ENCODE results near the gene RSRP1. TPM values are rescaled to one million over a fixed set of nuclear protein-coding genes. Genes with fewer than 3 reads are reported as not detected.

RSRP1 gene
- total RNA-seq, 6 experiments from 2014 or later = 63.4 to 85.2 (median 81.6) TPM

- Mint-ChIP-seq H3K4me1 (ENCODE audit: low read depth) (peaks cover 57% of the 10 kb centered on the region), H3K27me3 (ENCODE audit: insufficient read depth) (peaks cover 14% of the 10 kb centered on the region), H3K9me3 (peaks cover 16% of the 10 kb centered on the region), H3K4me3 (peak overlapping the region; percentile 98), H3K27ac (peak overlapping the region; percentile 99), H3K36me3 (ENCODE audit: low read depth) (peaks cover 50% of the 10 kb centered on the region)
- DNase-seq = no peak
- TF ChIP-seq CTCF (IDR thresholded peaks at IDR 0.05) = no peak; the same call in 1 of the 2 replicates
These were observed 642 bp downstream of the RSRP1 start for GRCh38 chr1:25246600-25247023.

GRCh38 chr1:25245809-25246599 lies 1.2 kb downstream of the RSRP1 start:
- Mint-ChIP-seq H3K27ac (peak overlapping the region; percentile 99), H3K4me3 (peak overlapping the region; percentile 98), H3K36me3 (ENCODE audit: low read depth) (peaks cover 50% of the 10 kb centered on the region), H3K27me3 (ENCODE audit: insufficient read depth) (peaks cover 14% of the 10 kb centered on the region), H3K4me1 (ENCODE audit: low read depth) (peaks cover 61% of the 10 kb centered on the region), H3K9me3 (peaks cover 16% of the 10 kb centered on the region)
- no peak for TF ChIP-seq CTCF (IDR thresholded peaks at IDR 0.05)
- DNase-seq = peak; percentile 39

GRCh38 chr1:25245393-25245792 lies 1.9 kb downstream of the RSRP1 start:
- Mint-ChIP-seq H3K27me3 (ENCODE audit: insufficient read depth) (peaks cover 14% of the 10 kb centered on the region), H3K36me3 (ENCODE audit: low read depth) (peaks cover 50% of the 10 kb centered on the region), H3K4me1 (ENCODE audit: low read depth) (peaks cover 67% of the 10 kb centered on the region), H3K4me3 (peak overlapping the region; percentile 98), H3K9me3 (peaks cover 16% of the 10 kb centered on the region), H3K27ac (peak overlapping the region; percentile 99)
- TF ChIP-seq CTCF (IDR thresholded peaks at IDR 0.05) = no peak
- DNase-seq = no peak

GRCh38 chr1:25243907-25244306 lies 3.3 kb downstream of the RSRP1 start:
- H3K27me3 Mint-ChIP-seq (ENCODE audit: insufficient read depth) = peaks cover 18% of the 10 kb centered on the region
- no peak for DNase-seq
- H3K36me3 Mint-ChIP-seq (ENCODE audit: low read depth) = peaks cover 50% of the 10 kb centered on the region
- peak overlapping the region; percentile 60 for H3K27ac Mint-ChIP-seq
- no peak for TF ChIP-seq CTCF (IDR thresholded peaks at IDR 0.05)
- peaks cover 80% of the 10 kb centered on the region for H3K4me1 Mint-ChIP-seq (ENCODE audit: low read depth)
- H3K9me3 Mint-ChIP-seq = peaks cover 16% of the 10 kb centered on the region
- peak overlapping the region; percentile 98 for H3K4me3 Mint-ChIP-seq

GRCh38 chr1:25239681-25240541 lies 7.3 kb downstream of the RSRP1 start:
- TF ChIP-seq CTCF (IDR thresholded peaks at IDR 0.05) = peak; percentile 80
- H3K36me3 Mint-ChIP-seq (ENCODE audit: low read depth) = peaks cover 25% of the 10 kb centered on the region
- peak; percentile 93 for DNase-seq
- H3K9me3 Mint-ChIP-seq = no peaks in the 10 kb centered on the region
- H3K4me1 Mint-ChIP-seq (ENCODE audit: low read depth) = peaks cover 59% of the 10 kb centered on the region
- H3K4me3 Mint-ChIP-seq = peak overlapping the region; percentile 84
- H3K27ac Mint-ChIP-seq = peak overlapping the region; percentile 93
- H3K27me3 Mint-ChIP-seq (ENCODE audit: insufficient read depth) = peaks cover 10% of the 10 kb centered on the region

All from HFFc6 (cell line).